ENCODE results near the gene RAB40AL.
"Not testable (repeated sequence)": the region's sequence is repeated elsewhere in the genome, so short reads cannot be mapped to it uniquely, and the experiment has no call there.

RAB40AL gene

GRCh38 chrX:102936972-102937371 lies at the start of gene RAB40AL:
RAB40AL (plus strand) TSS chrX:102937272; CDS start chrX:102937319, 47 bp downstream.
- DNase-seq, result not testable (repeated sequence)

GRCh38 chrX:102887687-102888086 lies 49.4 kb upstream of the RAB40AL start:
- no peak for DNase-seq

GRCh38 chrX:102892103-102892502 lies 45.0 kb upstream of the RAB40AL start:
- no peak for DNase-seq

GRCh38 chrX:102899940-102900916 lies 36.8 kb upstream of the RAB40AL start:
- no peak for DNase-seq

- no peak for DNase-seq
These were observed 34.7 kb upstream of the RAB40AL start for GRCh38 chrX:102902355-102902754.

GRCh38 chrX:102930990-102931756 lies 5.9 kb upstream of the RAB40AL start:
- no peak for DNase-seq

- no peak for DNase-seq
These were observed 2.4 kb upstream of the RAB40AL start for GRCh38 chrX:102934624-102935023.

GRCh38 chrX:102950908-102951866 lies 14.1 kb downstream of the RAB40AL start:
- DNase-seq, result peak; percentile 21

- no peak for DNase-seq
These were observed 20.7 kb downstream of the RAB40AL start for GRCh38 chrX:102957751-102958150.

GRCh38 chrX:102958794-102959193 lies 21.7 kb downstream of the RAB40AL start:
- no peak for DNase-seq

GRCh38 chrX:102959471-102959870 lies 22.4 kb downstream of the RAB40AL start:
- no peak for DNase-seq

- no peak for DNase-seq
These were observed 26.9 kb downstream of the RAB40AL start for GRCh38 chrX:102963955-102964354.

GRCh38 chrX:102964940-102965339 lies 27.9 kb downstream of the RAB40AL start:
- no peak for DNase-seq

- no peak for DNase-seq
These were observed 29.6 kb downstream of the RAB40AL start for GRCh38 chrX:102966701-102967100.

GRCh38 chrX:102968216-102968615 lies 31.1 kb downstream of the RAB40AL start:
- DNase-seq, result no peak

GRCh38 chrX:102971536-102971935 lies 34.5 kb downstream of the RAB40AL start:
- DNase-seq, result not testable (repeated sequence)

GRCh38 chrX:102975016-102975415 lies 37.9 kb downstream of the RAB40AL start:
- no peak for DNase-seq

- DNase-seq, result no peak
These were observed 39.2 kb downstream of the RAB40AL start for GRCh38 chrX:102976286-102976685.

- no peak for DNase-seq
These were observed 39.9 kb downstream of the RAB40AL start for GRCh38 chrX:102976793-102977495.

GRCh38 chrX:102978594-102978993 lies 41.5 kb downstream of the RAB40AL start:
- DNase-seq, result no peak

- DNase-seq, result no peak
These were observed 42.5 kb downstream of the RAB40AL start for GRCh38 chrX:102979536-102979935.

GRCh38 chrX:102983205-102983604 lies 46.1 kb downstream of the RAB40AL start:
- no peak for DNase-seq

Measured in NCI-H2171 (cell line).